GM12891 (cell line): ENCODE results near the gene BRD4.

Experiments used
- PAX5 ChIP-seq: IDR thresholded peaks from 2 replicates; pipeline ENCODE4 v1.6.1; 2011; ENCODE audit warnings: low read length, moderate library complexity, mild to moderate bottlenecking; ENCODE audit not compliant: insufficient read depth, severe bottlenecking
- POLR2A ChIP-seq: IDR thresholded peaks from 2 replicates; pipeline ENCODE4 v1.6.1; 2011; ENCODE audit warnings: low read depth, low read length, control low read depth
- POLR2AphosphoS5 ChIP-seq: IDR thresholded peaks from 2 replicates; pipeline ENCODE4 v1.6.1; 2011; ENCODE audit warnings: low read depth, low read length, control low read depth
- SPI1 ChIP-seq: IDR thresholded peaks from 2 replicates; pipeline ENCODE4 v1.6.1; 2011; ENCODE audit warnings: low read depth, low read length, control low read depth
- TAF1 ChIP-seq: IDR thresholded peaks from 2 replicates; pipeline ENCODE4 v1.6.1; 2011; ENCODE audit warnings: low read depth, low read length, control low read depth

DNA sequence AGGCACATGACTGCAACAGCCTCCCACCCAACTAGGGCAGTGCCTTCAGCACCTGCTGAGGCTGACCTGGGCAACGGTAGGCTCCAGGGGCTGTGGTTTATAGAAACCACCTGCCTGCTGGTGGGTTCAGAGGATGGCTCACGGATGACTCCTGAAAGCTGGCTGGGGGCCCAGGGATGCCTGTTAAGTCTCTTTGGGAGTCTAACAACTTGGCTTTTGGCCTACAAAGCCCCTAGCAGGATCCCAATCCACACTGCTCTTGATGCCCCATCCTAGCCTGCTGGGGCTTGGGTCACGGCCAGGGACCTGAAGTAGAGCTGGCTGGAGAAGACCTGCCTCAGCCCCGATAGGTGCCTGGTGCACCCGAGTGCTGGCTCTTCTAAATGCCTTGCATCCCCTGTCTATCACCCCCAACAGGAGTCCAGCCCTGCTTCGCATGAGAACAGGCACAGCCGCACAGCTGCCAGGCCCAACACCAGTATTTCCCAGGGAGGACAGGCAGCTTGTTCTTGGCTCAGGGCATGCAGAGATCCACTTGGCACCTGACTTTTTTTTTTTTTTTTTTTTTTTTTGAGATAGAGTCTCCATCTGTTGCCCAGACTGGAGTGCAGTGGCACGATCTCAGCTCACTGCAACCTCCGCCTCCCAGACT lies 91.0 kb downstream of the BRD4 start:
- TF ChIP-seq POLR2A (no peak), SPI1 (no peak), POLR2AphosphoS5 (no peak), TAF1 (no peak), PAX5 (no peak)
